GM21619 (cell line): ENCODE results near the gene NOTCH1.
"Not testable (repeated sequence)": the region's sequence is repeated elsewhere in the genome, so short reads cannot be mapped to it uniquely, and the experiment has no call there.

ENCODE experiments used
- ATAC-seq: cut with Tn5 transposase; IDR thresholded peaks from one replicate; pipeline ENCODE4 v1.9.1; 2021; ENCODE audit not compliant: unreplicated experiment

The NOTCH1 gene

DNA sequence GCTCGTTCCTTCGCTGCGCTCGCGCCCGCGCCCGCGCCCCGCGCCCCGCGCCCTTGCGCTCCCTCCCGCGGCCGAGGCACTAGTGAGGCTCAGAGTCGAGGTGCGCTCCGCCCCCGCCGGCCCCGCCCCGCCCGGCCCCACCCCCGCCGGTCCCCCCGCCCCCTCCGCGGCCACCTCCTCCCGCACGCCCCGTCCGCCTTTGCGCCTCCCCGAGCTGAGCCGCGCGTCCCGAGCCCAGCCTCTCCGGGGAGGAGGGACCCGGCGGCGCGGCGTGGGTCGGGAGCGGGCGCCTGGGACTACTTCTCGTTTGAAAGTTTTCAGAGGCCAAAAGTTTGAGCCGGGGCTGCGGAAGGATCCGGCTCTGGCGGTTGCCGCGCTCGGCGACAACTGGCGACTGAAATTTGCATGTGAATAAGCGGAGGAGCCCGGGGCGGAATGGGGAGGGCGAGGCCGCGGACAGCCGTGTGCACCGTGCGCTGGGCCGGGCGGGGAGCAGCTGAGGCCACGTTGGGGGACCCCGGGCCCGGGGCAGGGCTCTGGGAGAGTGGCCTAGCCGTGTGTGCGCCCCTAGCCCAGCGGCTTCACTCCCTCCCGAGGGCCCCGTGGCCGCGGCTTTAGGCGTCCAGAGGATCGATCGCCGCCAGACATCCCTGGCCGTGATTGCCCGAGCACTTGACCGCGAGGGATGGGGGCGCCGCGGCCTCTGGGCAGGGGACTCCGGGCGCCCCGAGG is at the start of gene NOTCH1:
TSS of gene NOTCH1 (minus strand) at position 84 of the 732 bp plus-strand sequence. CDS start 262 bp downstream, outside the sequence.
- peak; percentile 54 for ATAC-seq

- no peak for ATAC-seq
These were observed 48.6 kb upstream of the NOTCH1 start for GRCh38 chr9:136594492-136594891.

DNA sequence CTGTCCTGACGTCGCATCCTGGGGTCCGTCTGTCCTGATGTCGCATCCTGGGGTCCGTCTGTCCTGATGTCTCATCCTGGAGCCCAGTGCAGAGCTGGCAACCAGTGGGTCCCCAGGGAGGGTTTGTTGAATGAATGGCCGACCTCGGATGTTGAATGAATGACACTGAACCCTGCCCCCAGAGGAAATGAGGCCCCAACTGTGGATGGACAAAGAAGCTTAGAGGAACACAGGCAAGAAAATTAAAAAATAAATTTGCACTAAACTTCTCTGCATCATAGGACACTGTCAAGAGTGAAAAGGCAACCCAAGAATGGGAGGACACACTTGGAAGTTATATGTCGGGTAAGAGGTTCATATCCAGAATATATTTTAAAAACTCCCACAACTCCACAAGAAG is 47.7 kb upstream of the NOTCH1 start:
- no peak for ATAC-seq

DNA sequence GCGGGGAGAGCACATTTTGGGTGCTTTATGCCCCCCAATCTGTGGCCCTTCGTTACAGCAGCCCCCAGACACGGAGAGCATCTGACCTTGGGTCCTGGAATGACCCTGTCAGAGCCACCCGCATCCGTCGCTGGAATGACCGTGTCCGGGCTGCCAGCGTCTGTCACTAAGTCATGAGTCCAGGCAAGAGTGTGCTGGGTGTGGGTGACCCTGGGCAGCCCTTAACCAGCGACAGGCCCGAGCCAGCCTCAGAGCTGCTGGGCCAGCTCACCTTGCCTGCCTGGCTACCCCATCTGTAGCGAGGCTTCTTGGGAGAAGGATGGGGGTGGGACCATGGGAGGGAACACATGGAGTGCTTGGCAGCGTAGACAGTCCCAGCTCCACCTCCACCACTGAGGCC is 46.8 kb upstream of the NOTCH1 start:
- ATAC-seq: no peak

GRCh38 chr9:136590821-136591752 is 45.2 kb upstream of the NOTCH1 start:
- no peak for ATAC-seq

GRCh38 chr9:136589766-136590763 is 44.2 kb upstream of the NOTCH1 start:
- no peak for ATAC-seq

- ATAC-seq: no peak
These were observed 43.0 kb upstream of the NOTCH1 start for GRCh38 chr9:136588663-136589464.

DNA sequence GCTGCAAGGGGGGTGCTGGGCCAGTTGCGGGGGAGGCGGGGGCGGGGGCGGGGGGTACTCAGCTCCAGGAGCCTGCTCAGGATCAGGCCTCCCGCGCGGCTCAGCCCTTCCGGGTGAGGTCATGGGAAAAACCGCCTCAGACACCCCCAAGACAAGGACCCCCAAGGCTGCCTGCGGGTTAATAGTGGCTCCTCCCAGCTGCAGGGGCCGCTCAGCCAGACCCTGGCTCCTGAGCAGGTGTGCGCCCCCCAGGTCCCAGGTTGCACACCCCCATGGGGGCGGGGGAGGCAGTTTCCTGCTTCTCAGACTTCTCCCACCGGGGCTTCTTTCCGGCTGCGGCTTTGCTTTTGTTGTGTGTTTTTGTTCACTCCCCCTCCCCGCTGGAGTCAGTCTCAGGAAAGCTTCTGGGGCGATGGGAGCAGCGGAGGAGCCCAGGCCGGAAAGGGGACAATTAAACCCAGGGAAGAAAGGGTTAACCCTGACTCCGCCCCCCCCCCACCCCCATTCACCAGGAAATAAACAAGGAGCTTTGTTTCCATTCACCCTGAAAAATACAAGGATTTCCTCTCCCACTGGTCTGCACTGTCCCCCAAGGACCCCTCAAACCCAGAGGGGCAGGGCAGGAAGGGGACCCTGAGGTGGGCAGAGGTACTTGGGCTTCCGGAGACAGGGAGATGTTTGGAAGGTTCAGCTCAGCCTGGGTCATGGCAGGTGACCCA is 42.3 kb upstream of the NOTCH1 start:
- ATAC-seq: no peak

DNA sequence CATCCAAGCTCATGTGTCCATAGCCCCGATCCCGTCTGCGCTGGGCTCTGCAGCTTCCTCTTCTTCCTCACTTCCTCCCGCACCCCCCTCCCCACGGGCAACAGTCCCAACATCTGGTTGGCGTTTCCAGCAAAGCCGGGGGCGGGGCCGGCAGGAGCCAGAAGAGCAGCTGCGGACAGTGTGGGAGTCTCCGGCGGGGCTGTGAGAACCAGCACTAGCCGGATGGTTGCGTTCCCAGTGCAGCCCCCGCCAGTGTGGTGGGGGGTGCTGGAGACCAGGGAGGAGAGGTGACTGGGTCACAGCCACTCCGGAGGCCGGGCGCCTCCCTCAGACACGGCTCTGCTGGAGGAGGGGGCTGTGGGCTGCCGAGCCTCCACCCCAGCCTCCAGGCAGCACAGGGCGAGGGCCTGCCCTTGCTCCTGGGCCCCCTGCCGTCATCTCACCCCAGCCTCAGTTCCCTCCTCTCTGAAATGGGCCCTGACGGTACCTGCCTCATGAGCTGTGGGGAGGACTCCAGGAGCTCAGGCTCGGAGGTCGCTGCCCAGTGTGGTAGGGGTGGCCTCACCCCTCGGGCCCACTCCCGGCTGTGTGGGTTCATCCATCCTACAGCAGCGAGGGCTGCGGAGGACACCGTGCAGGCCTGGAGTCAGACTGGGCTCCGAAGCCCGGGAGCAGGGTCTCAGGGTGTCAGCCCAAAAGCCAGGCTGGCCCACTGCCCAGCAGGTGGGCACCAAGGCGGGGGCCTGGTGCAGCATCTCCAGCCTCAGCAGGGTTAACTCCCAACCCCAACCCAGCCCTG is 41.5 kb upstream of the NOTCH1 start:
- no peak for ATAC-seq

DNA sequence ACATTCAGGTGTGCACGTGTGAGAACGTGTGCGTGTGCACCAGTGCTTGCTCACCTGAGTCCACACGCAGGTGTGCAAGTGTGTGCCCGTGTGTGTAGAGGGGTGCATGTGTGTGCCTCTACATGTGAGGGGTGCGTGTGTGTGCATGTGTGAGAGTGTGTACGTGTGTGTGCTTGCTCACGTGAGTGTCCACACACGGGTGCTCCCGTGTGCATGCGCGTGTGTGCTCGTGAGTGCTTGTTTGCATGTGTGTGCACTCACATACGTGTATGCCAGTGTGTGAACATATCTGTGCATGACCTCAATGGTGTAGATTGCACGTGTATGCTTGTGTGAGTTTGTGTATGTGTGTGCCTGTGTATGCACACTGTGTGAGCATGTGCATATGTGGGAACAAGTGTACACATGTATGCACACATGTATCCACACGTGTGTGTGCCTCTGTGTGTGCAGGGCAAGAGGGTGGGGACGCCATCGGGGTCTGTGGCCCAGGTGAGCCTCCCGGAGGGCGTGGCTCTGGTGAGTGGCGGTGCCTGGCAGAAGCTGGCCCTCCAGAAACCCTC is 40.6 kb upstream of the NOTCH1 start:
- ATAC-seq: no peak

- ATAC-seq: no peak
These were observed 39.8 kb upstream of the NOTCH1 start for GRCh38 chr9:136585531-136586120.

DNA sequence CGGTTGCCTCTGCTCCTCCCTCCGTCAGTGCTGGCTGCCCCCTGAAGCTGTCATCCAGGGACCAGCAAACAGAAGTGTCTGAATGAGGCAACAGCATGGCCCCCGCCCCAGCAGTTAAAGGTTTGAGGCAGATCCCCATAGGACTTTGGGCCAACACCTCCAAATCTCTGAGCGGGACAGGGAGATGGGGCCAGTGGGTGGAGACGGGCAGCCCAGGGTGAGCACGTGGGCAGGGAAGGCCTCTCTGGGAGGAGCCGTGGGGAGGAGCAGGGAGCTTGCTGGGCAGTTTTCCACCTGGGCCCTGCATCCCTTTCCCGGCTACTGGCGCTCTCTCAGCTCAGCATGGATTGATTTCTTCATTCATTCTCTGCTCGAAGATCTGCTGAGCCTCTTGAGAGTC is 39.1 kb upstream of the NOTCH1 start:
- no peak for ATAC-seq

- no peak for ATAC-seq
These were observed 38.6 kb upstream of the NOTCH1 start for GRCh38 chr9:136584401-136584932.

- no peak for ATAC-seq
These were observed 37.3 kb upstream of the NOTCH1 start for GRCh38 chr9:136582977-136583735.

GRCh38 chr9:136581614-136582447 is 36.0 kb upstream of the NOTCH1 start:
- no peak for ATAC-seq

DNA sequence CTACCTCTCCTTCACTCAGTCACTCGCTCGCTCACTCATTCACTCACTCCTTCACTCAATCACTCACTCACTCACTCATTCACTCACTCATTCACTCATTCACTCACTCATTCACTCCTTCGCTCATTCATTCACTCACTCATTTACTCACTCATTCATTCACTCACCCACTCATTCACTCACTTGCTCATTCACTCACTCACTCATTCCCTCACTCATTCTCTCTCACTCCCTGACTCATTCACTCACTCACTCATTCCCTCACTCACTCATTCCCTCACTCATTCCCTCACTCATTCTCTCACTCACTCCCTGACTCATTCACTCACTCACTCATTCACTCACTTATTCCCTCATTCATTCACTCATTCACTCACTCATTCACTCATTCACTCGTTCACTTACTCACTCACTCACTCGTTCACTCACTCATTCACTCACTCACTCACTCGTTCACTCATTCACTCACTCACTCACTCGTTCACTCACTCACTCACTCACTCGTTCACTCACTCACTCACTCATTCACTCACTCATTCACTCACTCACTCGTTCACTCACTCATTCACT is 33.9 kb upstream of the NOTCH1 start:
- ATAC-seq: not testable (repeated sequence)
